ENCODE data around the gene RNU5B-1.

RNU5B-1 gene

GRCh38 chr15:65330934-65331645 is 26.6 kb downstream of the RNU5B-1 start:
- TF ChIP-seq TAF1 (IDR thresholded peaks at IDR 0.05; ENCODE audit: borderline replicate concordance, low read depth, low read length) = no peak
- TF ChIP-seq POLR2AphosphoS5 (IDR thresholded peaks at IDR 0.05; ENCODE audit: low read depth, low read length) = no peak
- TF ChIP-seq POLR2A (IDR thresholded peaks at IDR 0.05; ENCODE audit: low read depth, low read length) = no peak
- FAIRE-seq (no peak), DNase-seq (ENCODE audit: insufficient read length) (no peak)

- no peak for FAIRE-seq
- no peak for DNase-seq (ENCODE audit: insufficient read length)
- TF ChIP-seq POLR2A (IDR thresholded peaks at IDR 0.05; ENCODE audit: low read depth, low read length) = no peak
- TF ChIP-seq TAF1 (IDR thresholded peaks at IDR 0.05; ENCODE audit: borderline replicate concordance, low read depth, low read length) = no peak
Observed at GRCh38 chr15:65331811-65332210, 27.3 kb downstream of the RNU5B-1 start.

DNA sequence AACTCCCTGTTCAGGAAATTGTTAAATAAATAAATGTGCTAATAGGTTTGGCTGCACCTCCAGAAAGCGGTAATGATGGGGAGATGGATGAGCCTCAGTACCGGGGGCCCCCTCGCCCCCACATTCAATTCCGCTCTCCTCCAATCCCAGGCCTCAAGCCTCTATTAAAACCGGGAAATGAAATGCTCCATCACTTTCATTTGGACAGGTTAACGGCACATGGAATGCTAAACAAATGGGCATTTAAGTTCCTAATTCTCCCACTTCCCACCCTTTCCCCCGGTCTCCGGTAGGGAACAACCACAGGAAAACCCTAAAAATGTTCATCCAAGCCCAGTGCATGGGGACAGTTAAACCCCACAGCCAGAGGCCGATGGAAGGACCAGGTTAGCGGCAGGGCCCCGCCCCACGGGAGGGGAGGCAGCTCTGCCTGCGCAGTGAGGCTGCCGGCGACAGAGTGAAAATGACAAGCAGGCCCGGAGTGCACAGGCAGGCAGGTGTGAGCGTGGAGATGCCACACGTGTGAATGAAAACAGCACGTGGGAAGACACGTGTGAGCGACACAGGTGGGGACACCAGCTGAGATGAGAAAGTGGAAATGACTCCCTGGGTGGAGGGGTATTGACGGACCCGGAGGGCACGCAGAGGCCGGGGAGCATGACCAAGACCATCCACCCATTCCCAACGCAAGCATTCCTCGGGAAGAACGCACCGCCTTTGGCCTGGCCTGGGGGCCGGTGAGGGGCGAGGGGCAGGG is 28.1 kb downstream of the RNU5B-1 start:
- FAIRE-seq = no peak
- TF ChIP-seq TAF1 (IDR thresholded peaks at IDR 0.05; ENCODE audit: borderline replicate concordance, low read depth, low read length) (no peak), POLR2AphosphoS5 (IDR thresholded peaks at IDR 0.05; ENCODE audit: low read depth, low read length) (no peak), POLR2A (IDR thresholded peaks at IDR 0.05; ENCODE audit: low read depth, low read length) (no peak)
- no peak for DNase-seq (ENCODE audit: insufficient read length)

GRCh38 chr15:65333148-65333820 is 28.8 kb downstream of the RNU5B-1 start:
- no peak for DNase-seq (ENCODE audit: insufficient read length)
- TF ChIP-seq TAF1 (IDR thresholded peaks at IDR 0.05; ENCODE audit: borderline replicate concordance, low read depth, low read length) (no peak), POLR2AphosphoS5 (IDR thresholded peaks at IDR 0.05; ENCODE audit: low read depth, low read length) (no peak), POLR2A (IDR thresholded peaks at IDR 0.05; ENCODE audit: low read depth, low read length) (no peak)
- FAIRE-seq = no peak

- FAIRE-seq (no peak), DNase-seq (ENCODE audit: insufficient read length) (no peak)
- TF ChIP-seq POLR2AphosphoS5 (IDR thresholded peaks at IDR 0.05; ENCODE audit: low read depth, low read length) = no peak
- TF ChIP-seq TAF1 (IDR thresholded peaks at IDR 0.05; ENCODE audit: borderline replicate concordance, low read depth, low read length) = no peak
- no peak for TF ChIP-seq POLR2A (IDR thresholded peaks at IDR 0.05; ENCODE audit: low read depth, low read length)
Observed at GRCh38 chr15:65333856-65334255, 29.4 kb downstream of the RNU5B-1 start.

- TF ChIP-seq POLR2A (IDR thresholded peaks at IDR 0.05; ENCODE audit: low read depth, low read length) = no peak
- TF ChIP-seq POLR2AphosphoS5 (IDR thresholded peaks at IDR 0.05; ENCODE audit: low read depth, low read length) = no peak
- no peak for TF ChIP-seq TAF1 (IDR thresholded peaks at IDR 0.05; ENCODE audit: borderline replicate concordance, low read depth, low read length)
- DNase-seq (ENCODE audit: insufficient read length) = no peak
- no peak for FAIRE-seq
Observed at GRCh38 chr15:65334586-65335231, 30.2 kb downstream of the RNU5B-1 start.

GRCh38 chr15:65335278-65336055 is 31.0 kb downstream of the RNU5B-1 start:
- TF ChIP-seq POLR2A (IDR thresholded peaks at IDR 0.05; ENCODE audit: low read depth, low read length) (no peak), POLR2AphosphoS5 (IDR thresholded peaks at IDR 0.05; ENCODE audit: low read depth, low read length) (no peak)
- FAIRE-seq (no peak), DNase-seq (ENCODE audit: insufficient read length) (no peak)

- DNase-seq (ENCODE audit: insufficient read length) (no peak), FAIRE-seq (no peak)
- TF ChIP-seq POLR2AphosphoS5 (IDR thresholded peaks at IDR 0.05; ENCODE audit: low read depth, low read length) (no peak), TAF1 (IDR thresholded peaks at IDR 0.05; ENCODE audit: borderline replicate concordance, low read depth, low read length) (no peak), POLR2A (IDR thresholded peaks at IDR 0.05; ENCODE audit: low read depth, low read length) (no peak)
Observed at GRCh38 chr15:65336493-65337435, 32.3 kb downstream of the RNU5B-1 start.

DNA sequence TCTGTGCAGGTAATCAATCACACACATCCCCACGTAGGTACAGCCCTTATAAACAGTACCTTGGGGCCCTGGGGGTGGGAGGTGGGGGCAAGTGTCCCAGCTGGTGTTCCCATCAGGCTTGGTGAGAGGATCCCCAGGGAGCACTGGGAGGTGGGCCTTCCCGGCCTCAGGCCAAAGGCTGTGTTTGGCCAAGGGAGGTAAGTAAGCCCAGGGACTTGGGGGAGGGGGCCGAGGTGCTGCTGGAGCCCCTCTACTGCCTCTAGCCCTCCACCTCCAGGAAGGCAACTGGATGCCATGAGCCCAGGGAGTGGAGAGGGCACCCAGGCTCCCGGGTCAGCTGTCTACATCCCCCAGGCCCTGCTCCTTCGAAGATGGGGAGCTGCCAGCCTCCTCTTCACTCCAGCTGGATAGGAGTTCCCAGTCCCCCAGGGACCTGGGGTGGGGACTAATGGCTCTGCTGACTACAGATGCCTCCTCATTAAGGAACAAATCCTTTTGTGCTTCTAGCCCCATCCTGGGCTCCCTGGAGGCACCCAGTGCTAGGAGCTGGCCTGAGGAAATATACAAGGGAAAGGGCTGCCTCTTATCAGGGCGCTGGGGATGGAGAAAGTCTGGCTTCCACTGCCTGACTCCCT is 33.1 kb downstream of the RNU5B-1 start:
- no peak for DNase-seq (ENCODE audit: insufficient read length)
- no peak for FAIRE-seq
- TF ChIP-seq TAF1 (IDR thresholded peaks at IDR 0.05; ENCODE audit: borderline replicate concordance, low read depth, low read length) (no peak), POLR2AphosphoS5 (IDR thresholded peaks at IDR 0.05; ENCODE audit: low read depth, low read length) (no peak), POLR2A (IDR thresholded peaks at IDR 0.05; ENCODE audit: low read depth, low read length) (no peak)
